Neural progenitor cell (in vitro differentiated cells): ENCODE measurements around the gene MEX3D.
"Not testable (repeated sequence)": the region's sequence is repeated elsewhere in the genome, so short reads cannot be mapped to it uniquely, and the experiment has no call there.

Experiments used
- EZH2 ChIP-seq: fragments of 200-600 bp; sonication (generic); IDR thresholded peaks from 2 replicates; pipeline ENCODE4 v1.6.1; 2017; ENCODE audit warnings: antibody characterized with exemption, mild to moderate bottlenecking, moderate library complexity
- TF ChIP-seq, protein P1 (sequence below): fragments of 200-600 bp; sonication (generic); IDR thresholded peaks from 2 replicates; pipeline ENCODE4 v1.5.1; 2017; ENCODE audit warnings: antibody characterized with exemption, mild to moderate bottlenecking

- TF ChIP-seq, protein P1, sequence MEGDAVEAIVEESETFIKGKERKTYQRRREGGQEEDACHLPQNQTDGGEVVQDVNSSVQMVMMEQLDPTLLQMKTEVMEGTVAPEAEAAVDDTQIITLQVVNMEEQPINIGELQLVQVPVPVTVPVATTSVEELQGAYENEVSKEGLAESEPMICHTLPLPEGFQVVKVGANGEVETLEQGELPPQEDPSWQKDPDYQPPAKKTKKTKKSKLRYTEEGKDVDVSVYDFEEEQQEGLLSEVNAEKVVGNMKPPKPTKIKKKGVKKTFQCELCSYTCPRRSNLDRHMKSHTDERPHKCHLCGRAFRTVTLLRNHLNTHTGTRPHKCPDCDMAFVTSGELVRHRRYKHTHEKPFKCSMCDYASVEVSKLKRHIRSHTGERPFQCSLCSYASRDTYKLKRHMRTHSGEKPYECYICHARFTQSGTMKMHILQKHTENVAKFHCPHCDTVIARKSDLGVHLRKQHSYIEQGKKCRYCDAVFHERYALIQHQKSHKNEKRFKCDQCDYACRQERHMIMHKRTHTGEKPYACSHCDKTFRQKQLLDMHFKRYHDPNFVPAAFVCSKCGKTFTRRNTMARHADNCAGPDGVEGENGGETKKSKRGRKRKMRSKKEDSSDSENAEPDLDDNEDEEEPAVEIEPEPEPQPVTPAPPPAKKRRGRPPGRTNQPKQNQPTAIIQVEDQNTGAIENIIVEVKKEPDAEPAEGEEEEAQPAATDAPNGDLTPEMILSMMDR = not testable (repeated sequence)
- not testable (repeated sequence) for TF ChIP-seq EZH2
Measured at GRCh38 chr19:1535699-1536098, 32.4 kb downstream of the MEX3D start.
